ENCODE measurements around the gene ACAD9. TPM values are rescaled to one million over a fixed set of nuclear protein-coding genes. Genes with fewer than 3 reads are reported as not detected.
"Not testable (repeated sequence)": the region's sequence is repeated elsewhere in the genome, so short reads cannot be mapped to it uniquely, and the experiment has no call there.

The ACAD9 gene
- total RNA-seq, 4 donors from 2014 or later: 13.1 to 51.4 (median 44.5) TPM

DNA sequence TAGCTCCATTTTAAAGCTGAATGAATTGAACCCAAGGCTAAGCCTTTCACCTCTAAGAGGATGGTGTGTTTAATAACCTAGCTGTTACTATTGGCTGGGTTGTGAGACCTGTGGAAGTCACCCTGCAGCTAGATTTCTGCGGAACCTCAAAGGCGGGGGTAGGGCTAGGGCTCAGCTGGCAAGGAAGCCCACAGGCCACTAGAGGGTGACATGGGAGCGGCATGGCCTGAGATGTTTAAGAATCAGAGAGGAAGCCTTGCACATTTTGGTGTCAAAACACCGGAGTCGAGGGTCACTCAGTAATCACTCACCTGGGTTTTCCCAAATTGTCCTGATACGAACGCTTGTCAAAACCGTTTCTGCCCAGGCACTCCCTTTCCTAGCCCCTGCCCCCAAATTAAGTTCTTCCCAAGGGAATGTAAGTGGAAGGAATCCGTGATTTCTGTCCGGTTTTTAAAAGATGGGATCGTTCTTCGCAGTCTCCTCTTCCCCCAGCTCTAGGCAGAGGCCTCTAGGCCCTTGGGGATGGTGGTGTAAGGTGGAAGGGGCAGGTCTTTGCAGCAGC lies 3.8 kb upstream of the ACAD9 start:
- no peak for DNase-seq
- no peak overlapping the region for H3K4me3 ChIP-seq
- TF ChIP-seq, protein P1, sequence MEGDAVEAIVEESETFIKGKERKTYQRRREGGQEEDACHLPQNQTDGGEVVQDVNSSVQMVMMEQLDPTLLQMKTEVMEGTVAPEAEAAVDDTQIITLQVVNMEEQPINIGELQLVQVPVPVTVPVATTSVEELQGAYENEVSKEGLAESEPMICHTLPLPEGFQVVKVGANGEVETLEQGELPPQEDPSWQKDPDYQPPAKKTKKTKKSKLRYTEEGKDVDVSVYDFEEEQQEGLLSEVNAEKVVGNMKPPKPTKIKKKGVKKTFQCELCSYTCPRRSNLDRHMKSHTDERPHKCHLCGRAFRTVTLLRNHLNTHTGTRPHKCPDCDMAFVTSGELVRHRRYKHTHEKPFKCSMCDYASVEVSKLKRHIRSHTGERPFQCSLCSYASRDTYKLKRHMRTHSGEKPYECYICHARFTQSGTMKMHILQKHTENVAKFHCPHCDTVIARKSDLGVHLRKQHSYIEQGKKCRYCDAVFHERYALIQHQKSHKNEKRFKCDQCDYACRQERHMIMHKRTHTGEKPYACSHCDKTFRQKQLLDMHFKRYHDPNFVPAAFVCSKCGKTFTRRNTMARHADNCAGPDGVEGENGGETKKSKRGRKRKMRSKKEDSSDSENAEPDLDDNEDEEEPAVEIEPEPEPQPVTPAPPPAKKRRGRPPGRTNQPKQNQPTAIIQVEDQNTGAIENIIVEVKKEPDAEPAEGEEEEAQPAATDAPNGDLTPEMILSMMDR (IDR thresholded peaks at IDR 0.05): no peak
- no peak for TF ChIP-seq POLR2A (IDR thresholded peaks at IDR 0.05)
- peaks cover 5 to 7% of the 10 kb centered on the region in 2 donors for H3K4me1 ChIP-seq
- intact Hi-C loops (cut with DNase I; ENCODE audit: low total_unique reads): no loop called here
- H3K36me3 ChIP-seq: no peaks in the 10 kb centered on the region
- no peak overlapping the region for H3K27ac ChIP-seq
- H3K9me3 ChIP-seq: no peaks in the 10 kb centered on the region
- no peaks in the 10 kb centered on the region for H3K27me3 ChIP-seq

DNA sequence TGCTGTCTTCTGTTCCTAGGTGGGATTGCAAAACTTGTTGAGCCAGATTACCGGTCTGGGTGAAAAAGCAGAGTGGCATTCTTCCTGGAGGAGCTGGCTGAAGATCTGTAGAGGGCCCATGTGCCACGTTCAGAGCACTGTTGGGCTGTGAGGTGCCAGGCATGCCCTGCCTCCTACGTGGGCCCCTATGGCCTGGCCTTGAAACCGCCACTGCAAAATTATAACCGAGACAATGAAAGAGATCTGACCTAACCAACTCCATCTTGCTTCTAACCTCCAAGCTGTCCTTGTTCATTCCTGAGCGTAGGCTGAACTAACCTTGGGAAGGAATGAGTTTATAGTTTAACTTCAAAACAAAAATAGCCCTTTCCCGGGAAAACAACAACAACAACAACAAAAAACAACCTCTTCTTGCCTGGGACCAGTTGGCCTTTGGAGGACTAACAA lies 1.4 kb upstream of the ACAD9 start:
- H3K4me3 ChIP-seq: peak overlapping the region; percentile 66 to 87
- no peak for DNase-seq
- TF ChIP-seq POLR2A (IDR thresholded peaks at IDR 0.05): no peak
- TF ChIP-seq, protein P1 (IDR thresholded peaks at IDR 0.05): no peak
- no peaks in the 10 kb centered on the region for H3K36me3 ChIP-seq
- H3K27me3 ChIP-seq: no peaks in the 10 kb centered on the region
- peak overlapping the region; percentile 94 to 95 for H3K27ac ChIP-seq
- intact Hi-C loops (cut with DNase I; ENCODE audit: low total_unique reads): no loop called here
- H3K9me3 ChIP-seq: no peaks in the 10 kb centered on the region
- peaks cover 5 to 8% of the 10 kb centered on the region in 2 donors for H3K4me1 ChIP-seq

DNA sequence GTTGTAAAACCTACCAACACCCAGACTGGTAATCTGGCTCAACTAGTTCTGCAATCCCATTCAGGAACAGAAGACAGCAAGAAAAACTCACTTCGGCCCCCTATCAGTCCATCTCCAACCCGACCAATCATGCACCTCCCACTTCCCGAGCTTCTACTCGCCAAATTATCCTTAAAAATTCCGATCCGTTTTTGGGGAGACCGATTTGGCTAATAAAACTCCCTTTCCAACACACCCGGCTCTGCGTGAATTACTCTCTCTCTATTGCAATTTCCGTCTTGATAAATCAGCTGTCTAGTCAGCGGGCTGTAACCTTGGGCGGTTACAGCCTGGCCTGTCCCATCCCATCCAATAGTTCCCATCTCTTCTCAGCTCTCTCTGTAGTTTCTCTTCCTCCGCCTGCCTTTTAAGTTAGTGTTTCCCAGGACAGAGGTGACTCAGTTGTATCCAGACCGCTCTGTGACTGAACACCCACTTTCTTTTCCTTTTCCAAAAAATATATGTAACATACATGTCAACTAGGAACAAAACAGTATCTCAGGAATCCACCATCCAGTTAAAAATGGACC lies 780 bp upstream of the ACAD9 start:
- Histone ChIP-seq H3K9me3 (no peaks in the 10 kb centered on the region), H3K27ac (peak overlapping the region; percentile 94 to 95), H3K27me3 (no peaks in the 10 kb centered on the region), H3K4me3 (peak overlapping the region; percentile 66 to 87), H3K36me3 (no peaks in the 10 kb centered on the region), H3K4me1 (peaks cover 5 to 8% of the 10 kb centered on the region in 2 donors)
- peak in 1 of 2 donors; percentile 26 for DNase-seq
- intact Hi-C loops (cut with DNase I; ENCODE audit: low total_unique reads): no loop called here
- TF ChIP-seq POLR2A (IDR thresholded peaks at IDR 0.05): no peak
- TF ChIP-seq, protein P1 (IDR thresholded peaks at IDR 0.05): no peak

DNA sequence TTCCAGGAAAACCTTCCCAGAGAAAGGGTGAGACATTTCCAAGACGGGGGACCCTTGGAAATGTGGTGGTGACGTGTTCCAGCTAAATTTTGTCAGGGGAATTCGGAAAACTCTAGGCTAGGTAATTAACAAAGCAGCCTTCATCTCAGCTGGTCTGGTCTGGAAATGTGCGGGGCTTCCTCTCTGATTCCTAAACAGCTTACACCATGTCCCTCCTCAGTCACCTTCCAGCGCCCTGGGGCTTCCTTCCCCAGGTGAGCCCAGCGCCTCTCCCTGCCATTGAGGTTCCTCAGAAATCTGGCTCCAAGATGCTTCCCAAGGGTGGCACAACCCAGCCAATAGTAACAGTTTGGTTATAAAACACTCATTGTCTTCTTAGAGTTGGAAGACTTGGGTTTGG lies 571 bp downstream of the ACAD9 start:
- DNase-seq: no peak
- no peaks in the 10 kb centered on the region for H3K27me3 ChIP-seq

DNA sequence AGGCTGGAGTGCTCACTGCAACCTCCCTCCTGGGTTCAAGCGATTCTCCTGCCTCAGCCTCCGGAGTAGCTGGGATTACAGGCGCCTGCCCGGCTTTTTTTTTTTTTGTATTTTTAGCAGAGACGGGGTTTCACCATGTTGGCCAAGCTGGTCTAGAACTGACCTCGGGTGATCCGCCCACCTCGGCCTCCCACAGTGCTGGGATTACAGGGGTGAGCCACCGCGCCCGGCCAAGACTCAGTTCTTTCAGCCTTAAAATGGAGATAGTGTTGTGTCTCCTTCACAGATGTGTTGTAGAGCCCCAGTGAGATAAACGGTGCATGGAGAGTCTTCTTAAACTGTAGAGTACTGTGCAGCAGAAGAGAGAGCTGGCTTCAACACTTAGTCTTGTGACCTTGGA lies 1.0 kb downstream of the ACAD9 start:
- H3K9me3 ChIP-seq; H3K4me1 ChIP-seq; H3K36me3 ChIP-seq; DNase-seq; H3K27me3 ChIP-seq; intact Hi-C loops (cut with DNase I; ENCODE audit: low total_unique reads): not testable (repeated sequence)
- H3K4me3 ChIP-seq: peak overlapping the region in 1 of 2 donors; percentile 66
- peak overlapping the region; percentile 94 to 95 for H3K27ac ChIP-seq

More for the DNA sequence above, 571 bp downstream of the ACAD9 start:
- H3K27ac ChIP-seq: peak overlapping the region; percentile 94 to 95
- no peak for TF ChIP-seq POLR2A (IDR thresholded peaks at IDR 0.05)
- TF ChIP-seq, protein P1 (IDR thresholded peaks at IDR 0.05): no peak
- H3K4me3 ChIP-seq: peak overlapping the region; percentile 66 to 87
- H3K36me3 ChIP-seq: no peaks in the 10 kb centered on the region
- no peaks in the 10 kb centered on the region for H3K9me3 ChIP-seq
- H3K4me1 ChIP-seq: peaks cover 5 to 8% of the 10 kb centered on the region in 2 donors
- intact Hi-C loops (cut with DNase I; ENCODE audit: low total_unique reads): no loop called here
